HEK293 (cell line): Measurements from ENCODE around the gene OR2T10.
"Not testable (repeated sequence)": the region's sequence is repeated elsewhere in the genome, so short reads cannot be mapped to it uniquely, and the experiment has no call there.

Source experiments
- CTCF ChIA-PET: fragments of 350-600 bp; formaldehyde crosslinking; extraction: SDS; loops from one replicate; lab custom pipeline; 2021; ENCODE audit warnings: antibody characterized with exemption; lab: Yijun Ruan, JAX
- POLR2A ChIA-PET: fragments of 300-600 bp; formaldehyde crosslinking; extraction: SDS; loops from one replicate; lab custom pipeline; 2020; ENCODE audit warnings: antibody characterized with exemption, inconsistent platforms; lab: Yijun Ruan, JAX
- H3K27ac ChIP-seq: fragments of 200-500 bp; sonication (Bioruptor generic); 2 replicates; pipeline ENCODE4 v1.5.1; 2014; ENCODE audit warnings: low read depth, low read length, control low read depth, inconsistent platforms; ENCODE audit errors: extremely low read depth
- H3K36me3 ChIP-seq, 2 experiments: fragments of 200-500 bp in 1 of 2; sonication (Bioruptor generic) in 1 of 2; 1 replicate in 1 of 2; 2 replicates in 1 of 2; pipeline ENCODE4 v1.5.1; 2014 to 2017; ENCODE audit warnings: inconsistent platforms in 2 of 2, low read length in 2 of 2; ENCODE audit not compliant: control insufficient read depth in 2 of 2, insufficient read depth in 1 of 2
- H3K4me1 ChIP-seq: fragments of 200-500 bp; sonication (Bioruptor generic); 2 replicates; pipeline ENCODE4 v1.5.1; 2014; ENCODE audit warnings: mild to moderate bottlenecking, low read length, inconsistent platforms; ENCODE audit not compliant: control insufficient read depth, insufficient read depth
- H3K4me3 ChIP-seq: 2 replicates; pipeline ENCODE4 v1.5.1; 2011; ENCODE audit warnings: low read depth, mild to moderate bottlenecking, control low read depth, low read length, moderate library complexity
- H3K9me3 ChIP-seq: fragments of 200-500 bp; sonication (Bioruptor generic); 2 replicates; pipeline ENCODE4 v1.5.1; 2014; ENCODE audit warnings: low read depth, low read length, inconsistent platforms; ENCODE audit not compliant: control insufficient read depth, insufficient read depth
- CTCF ChIP-seq: fragments of 450-650 bp; formaldehyde crosslinking; IDR thresholded peaks from 2 replicates; pipeline ENCODE4 v1.5.1; 2016; ENCODE audit warnings: missing biosample characterization, missing genetic modification characterization
- FEZF1 ChIP-seq: fragments of 450-650 bp; formaldehyde crosslinking; IDR thresholded peaks from 2 replicates; pipeline ENCODE4 v1.5.1; 2016; ENCODE audit warnings: missing biosample characterization, missing genetic modification characterization
- KLF9 ChIP-seq: fragments of 450-650 bp; formaldehyde crosslinking; IDR thresholded peaks from 2 replicates; pipeline ENCODE4 v1.5.1; 2016; ENCODE audit warnings: missing biosample characterization, missing genetic modification characterization, low read depth
- TSHZ1 ChIP-seq: fragments of 450-650 bp; formaldehyde crosslinking; IDR thresholded peaks from 2 replicates; pipeline ENCODE4 v1.5.1; 2016; ENCODE audit warnings: missing biosample characterization, missing genetic modification characterization, borderline replicate concordance
- ZBTB10 ChIP-seq: fragments of 450-650 bp; formaldehyde crosslinking; IDR thresholded peaks from 2 replicates; pipeline ENCODE4 v1.5.1; 2016; ENCODE audit warnings: missing biosample characterization, missing genetic modification characterization
- ZBTB21 ChIP-seq: fragments of 450-650 bp; formaldehyde crosslinking; IDR thresholded peaks from 2 replicates; pipeline ENCODE4 v1.5.1; 2017; ENCODE audit warnings: missing biosample characterization, missing genetic modification characterization
- ZEB2 ChIP-seq: fragments of 450-650 bp; formaldehyde crosslinking; IDR thresholded peaks from 2 replicates; pipeline ENCODE4 v1.5.1; 2016; ENCODE audit warnings: missing biosample characterization, missing genetic modification characterization
- ZNF24 ChIP-seq: fragments of 450-650 bp; formaldehyde crosslinking; IDR thresholded peaks from 2 replicates; pipeline ENCODE4 v1.5.1; 2016; ENCODE audit warnings: missing biosample characterization, missing genetic modification characterization
- ZNF302 ChIP-seq: fragments of 450-650 bp; formaldehyde crosslinking; IDR thresholded peaks from 2 replicates; pipeline ENCODE4 v1.5.1; 2016; ENCODE audit warnings: missing biosample characterization, missing genetic modification characterization, low read depth
- ZNF311 ChIP-seq: fragments of 450-650 bp; formaldehyde crosslinking; IDR thresholded peaks from 2 replicates; pipeline ENCODE4 v1.5.1; 2017; ENCODE audit warnings: missing biosample characterization, missing genetic modification characterization, borderline replicate concordance
- ZNF37A ChIP-seq: fragments of 450-650 bp; IDR thresholded peaks from 2 replicates; pipeline ENCODE4 v1.5.1; 2018; ENCODE audit warnings: missing biosample characterization, missing genetic modification characterization
- ZNF416 ChIP-seq: fragments of 450-650 bp; formaldehyde crosslinking; IDR thresholded peaks from 2 replicates; pipeline ENCODE4 v1.5.1; 2016; ENCODE audit warnings: missing biosample characterization, missing genetic modification characterization
- ZNF488 ChIP-seq: fragments of 450-650 bp; formaldehyde crosslinking; IDR thresholded peaks from 2 replicates; pipeline ENCODE4 v1.5.1; 2016; ENCODE audit warnings: missing biosample characterization, missing genetic modification characterization
- ZNF510 ChIP-seq: fragments of 450-650 bp; formaldehyde crosslinking; IDR thresholded peaks from 2 replicates; pipeline ENCODE4 v1.5.1; 2018; ENCODE audit warnings: mild to moderate bottlenecking, missing genetic modification characterization, missing biosample characterization; ENCODE audit not compliant: insufficient replicate concordance
- ZNF600 ChIP-seq: fragments of 450-650 bp; formaldehyde crosslinking; IDR thresholded peaks from 2 replicates; pipeline ENCODE4 v1.5.1; 2016; ENCODE audit warnings: missing biosample characterization, missing genetic modification characterization
- ZNF658 ChIP-seq: fragments of 450-650 bp; formaldehyde crosslinking; IDR thresholded peaks from 2 replicates; pipeline ENCODE4; 2016; ENCODE audit warnings: missing biosample characterization, missing genetic modification characterization
- ZNF660 ChIP-seq: fragments of 450-650 bp; IDR thresholded peaks from 2 replicates; pipeline ENCODE4 v1.5.1; 2018; ENCODE audit warnings: missing biosample characterization, mild to moderate bottlenecking, missing genetic modification characterization
- ZNF76 ChIP-seq: fragments of 450-650 bp; formaldehyde crosslinking; IDR thresholded peaks from 2 replicates; pipeline ENCODE4; 2016; ENCODE audit warnings: low read depth, missing biosample characterization, missing genetic modification characterization, borderline replicate concordance

OR2T10 gene

GRCh38 chr1:248597589-248597988, at the start of gene OR2T10:
Gene OR2T10, minus strand, starts transcription at chr1:248597700. Its CDS starts 3,932 bp downstream, at chr1:248593768.
- TF ChIP-seq ZNF76 (tag by site-specific recombination) (no peak), ZNF600 (tag by site-specific recombination) (no peak), ZEB2 (tag by site-specific recombination) (no peak), ZBTB21 (tag by site-specific recombination) (no peak), TSHZ1 (tag by site-specific recombination) (no peak), ZNF311 (tag by site-specific recombination) (no peak), ZNF488 (tag by site-specific recombination) (no peak), ZNF302 (no peak), ZNF660 (tag by site-specific recombination) (no peak), ZBTB10 (tag by site-specific recombination) (no peak), KLF9 (tag by site-specific recombination) (no peak), ZNF24 (tag by site-specific recombination) (no peak), FEZF1 (no peak), ZNF658 (no peak), CTCF (tag by site-specific recombination) (no peak), ZNF416 (tag by site-specific recombination) (no peak), ZNF510 (tag by site-specific recombination) (no peak), ZNF37A (tag by site-specific recombination) (no peak)
- Histone ChIP-seq H3K9me3 (no peaks in the 10 kb centered on the region), H3K4me1 (no peaks in the 10 kb centered on the region), H3K27ac (no peak within 1 kb of the TSS), H3K4me3 (no peak within 1 kb of the TSS), H3K36me3 (no peaks in the 10 kb centered on the region)
- ChIA-PET POLR2A (no interaction called here), CTCF (no interaction called here)

- POLR2A ChIA-PET: not testable (repeated sequence)
Measured at GRCh38 chr1:248645178-248645577, 47.7 kb upstream of the OR2T10 start, which contains the start of gene OR2T35. Gene OR2T35, minus strand, starts transcription at chr1:248645278. Its CDS starts 6,020 bp downstream, at chr1:248639258.

GRCh38 chr1:248642971-248643651, 45.6 kb upstream of the OR2T10 start:
- H3K4me3 ChIP-seq, H3K36me3 ChIP-seq, POLR2A ChIA-PET, H3K4me1 ChIP-seq, H3K9me3 ChIP-seq, H3K27ac ChIP-seq, CTCF ChIA-PET: not testable (repeated sequence)

More at GRCh38 chr1:248645178-248645577, 47.7 kb upstream of the OR2T10 start, which contains the start of gene OR2T35:
- CTCF ChIA-PET, H3K4me3 ChIP-seq, H3K36me3 ChIP-seq, H3K27ac ChIP-seq, H3K4me1 ChIP-seq, H3K9me3 ChIP-seq: not testable (repeated sequence)

- CTCF ChIA-PET: not testable (repeated sequence)
Measured at GRCh38 chr1:248641583-248641982, 44.1 kb upstream of the OR2T10 start.

More at GRCh38 chr1:248641583-248641982, 44.1 kb upstream of the OR2T10 start:
- H3K9me3 ChIP-seq, H3K36me3 ChIP-seq, H3K27ac ChIP-seq, H3K4me3 ChIP-seq, POLR2A ChIA-PET, H3K4me1 ChIP-seq: not testable (repeated sequence)
